HG02973 (cell line): ENCODE measurements around the gene TERT.
"Not testable (repeated sequence)": the region's sequence is repeated elsewhere in the genome, so short reads cannot be mapped to it uniquely, and the experiment has no call there.

Experiments used
- ATAC-seq: cut with Tn5 transposase; IDR thresholded peaks from one replicate; pipeline ENCODE4 v1.9.1; 2021; ENCODE audit warnings: moderate library complexity; ENCODE audit not compliant: unreplicated experiment

Gene TERT

DNA sequence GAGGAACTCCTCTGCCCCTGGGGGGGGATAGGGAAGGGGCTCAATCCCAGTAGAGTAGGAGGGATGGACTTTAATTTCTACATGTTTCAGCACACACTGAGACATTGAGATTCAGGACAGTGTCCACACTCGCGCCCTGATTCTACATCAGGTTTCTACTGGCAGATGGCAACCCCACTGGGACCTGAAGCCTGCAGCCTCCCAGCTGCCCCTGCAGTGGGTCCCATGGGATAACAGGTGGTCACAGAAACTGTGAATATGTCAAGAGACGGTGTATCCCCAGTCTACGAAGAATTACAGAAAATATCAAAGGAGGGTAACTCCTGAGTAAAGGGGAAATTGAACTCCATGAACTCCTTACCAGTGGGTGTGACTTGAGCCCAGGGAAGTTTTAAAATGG is 2.4 kb upstream of the TERT start:
- ATAC-seq: no peak

DNA sequence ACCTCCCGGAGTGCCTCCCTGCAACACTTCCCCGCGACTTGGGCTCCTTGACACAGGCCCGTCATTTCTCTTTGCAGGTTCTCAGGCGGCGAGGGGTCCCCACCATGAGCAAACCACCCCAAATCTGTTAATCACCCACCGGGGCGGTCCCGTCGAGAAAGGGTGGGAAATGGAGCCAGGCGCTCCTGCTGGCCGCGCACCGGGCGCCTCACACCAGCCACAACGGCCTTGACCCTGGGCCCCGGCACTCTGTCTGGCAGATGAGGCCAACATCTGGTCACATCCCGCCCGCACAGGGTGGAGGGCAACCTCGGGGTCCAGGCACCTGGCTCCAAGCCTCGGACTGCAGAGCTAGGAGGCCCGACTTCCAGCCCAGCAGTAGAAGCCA is 776 bp upstream of the TERT start:
- no peak for ATAC-seq

- no peak for ATAC-seq
These were observed 548 bp downstream of the TERT start for GRCh38 chr5:1294206-1294834.

DNA sequence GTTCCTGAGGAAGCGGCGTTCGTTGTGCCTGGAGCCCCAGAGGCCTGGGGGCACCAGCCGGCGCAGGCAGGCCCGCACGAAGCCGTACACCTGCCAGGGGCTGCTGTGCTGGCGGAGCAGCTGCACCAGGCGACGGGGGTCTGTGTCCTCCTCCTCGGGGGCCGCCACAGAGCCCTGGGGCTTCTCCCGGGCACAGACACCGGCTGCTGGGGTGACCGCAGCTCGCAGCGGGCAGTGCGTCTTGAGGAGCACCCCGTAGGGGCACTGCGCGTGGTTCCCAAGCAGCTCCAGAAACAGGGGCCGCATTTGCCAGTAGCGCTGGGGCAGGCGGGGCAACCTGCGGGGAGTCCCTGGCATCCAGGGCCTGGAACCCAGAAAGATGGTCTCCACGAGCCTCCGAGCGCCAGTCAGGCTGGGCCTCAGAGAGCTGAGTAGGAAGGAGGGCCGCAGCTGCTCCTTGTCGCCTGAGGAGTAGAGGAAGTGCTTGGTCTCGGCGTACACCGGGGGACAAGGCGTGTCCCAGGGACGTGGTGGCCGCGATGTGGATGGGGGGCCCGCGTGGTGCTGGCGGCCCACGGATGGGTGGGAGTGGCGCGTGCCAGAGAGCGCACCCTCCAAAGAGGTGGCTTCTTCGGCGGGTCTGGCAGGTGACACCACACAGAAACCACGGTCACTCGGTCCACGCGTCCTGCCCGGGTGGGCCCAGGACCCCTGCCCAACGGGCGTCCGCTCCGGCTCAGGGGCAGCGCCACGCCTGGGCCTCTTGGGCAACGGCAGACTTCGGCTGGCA is 1.3 kb downstream of the TERT start:
- ATAC-seq: no peak

GRCh38 chr5:1292846-1293415 is 1.9 kb downstream of the TERT start:
- no peak for ATAC-seq

- no peak for ATAC-seq
These were observed 2.7 kb downstream of the TERT start for GRCh38 chr5:1292139-1292538.

DNA sequence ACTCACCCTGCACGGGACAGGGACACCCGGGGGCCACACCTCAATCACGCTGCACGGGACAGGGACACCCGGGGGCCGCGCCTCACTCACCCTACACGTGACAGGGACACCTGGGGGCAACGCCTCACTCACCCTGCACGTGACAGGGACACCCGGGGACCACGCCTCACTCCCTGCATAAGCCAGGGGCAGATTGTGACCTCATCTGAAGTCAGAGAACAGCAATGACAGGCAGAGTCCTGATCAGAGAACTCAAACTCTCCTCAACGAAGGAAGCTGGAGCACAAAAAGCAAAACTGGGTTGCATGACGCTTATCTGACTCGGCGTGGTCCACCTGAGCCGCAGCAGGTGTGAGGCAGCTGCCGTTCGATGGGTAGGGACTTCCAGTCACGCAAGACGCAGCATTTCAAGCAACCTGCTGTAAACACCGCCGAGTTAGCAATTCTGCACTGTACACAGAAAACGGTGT is 3.2 kb downstream of the TERT start:
- no peak for ATAC-seq

- not testable (repeated sequence) for ATAC-seq
These were observed 3.9 kb downstream of the TERT start for GRCh38 chr5:1290956-1291355.

DNA sequence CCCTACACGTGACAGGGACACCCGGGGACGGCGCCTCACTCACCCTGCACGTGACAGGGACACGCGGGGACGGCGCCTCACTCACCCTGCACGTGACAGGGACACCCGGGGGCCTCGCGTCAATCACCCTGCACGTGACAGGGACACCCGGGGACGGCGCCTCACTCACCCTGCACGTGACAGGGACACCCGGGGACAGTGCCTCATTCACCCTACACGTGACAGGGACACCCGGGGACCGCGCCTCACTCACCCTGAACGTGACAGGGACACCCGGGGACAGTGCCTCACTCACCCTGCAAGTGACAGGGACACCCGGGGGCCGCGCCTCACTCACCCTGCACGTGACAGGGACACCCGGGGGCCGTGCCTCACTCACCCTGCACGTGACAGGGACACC is 5.3 kb downstream of the TERT start:
- not testable (repeated sequence) for ATAC-seq

- no peak for ATAC-seq
These were observed 6.2 kb downstream of the TERT start for GRCh38 chr5:1288439-1289335.

GRCh38 chr5:1285883-1286291 is 9.0 kb downstream of the TERT start:
- no peak for ATAC-seq

- no peak for ATAC-seq
These were observed 9.7 kb downstream of the TERT start for GRCh38 chr5:1285141-1285540.

DNA sequence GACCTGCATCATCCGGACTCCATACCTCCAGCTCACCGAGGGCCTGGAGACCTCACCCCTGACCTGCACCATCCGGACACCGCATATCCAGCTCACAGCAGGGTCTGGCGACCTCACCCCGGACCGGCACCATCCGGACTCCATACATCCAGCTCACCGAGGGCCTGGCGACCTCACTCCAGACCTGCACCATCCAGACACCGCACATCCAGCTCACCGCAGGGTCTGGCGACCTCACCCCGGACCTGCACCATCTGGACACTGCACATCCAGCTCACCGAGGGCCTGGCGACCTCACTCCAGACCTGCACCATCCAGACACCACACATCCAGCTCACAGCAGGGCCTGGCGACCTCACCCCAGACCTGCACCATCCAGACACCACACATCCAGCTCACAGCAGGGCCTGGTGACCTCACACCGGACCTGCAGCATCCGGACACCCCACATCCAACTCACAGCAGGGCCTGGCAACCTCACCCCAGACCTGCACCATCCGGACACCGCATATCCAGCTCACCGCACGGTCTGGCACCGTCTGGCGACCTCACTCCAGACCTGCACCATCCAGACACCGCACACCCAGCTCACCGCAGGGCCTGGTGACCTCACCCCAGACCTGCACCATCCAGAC is 10.4 kb downstream of the TERT start:
- not testable (repeated sequence) for ATAC-seq

GRCh38 chr5:1283729-1284041 is 11.2 kb downstream of the TERT start:
- ATAC-seq: not testable (repeated sequence)

GRCh38 chr5:1282993-1283728 is 11.7 kb downstream of the TERT start:
- not testable (repeated sequence) for ATAC-seq

DNA sequence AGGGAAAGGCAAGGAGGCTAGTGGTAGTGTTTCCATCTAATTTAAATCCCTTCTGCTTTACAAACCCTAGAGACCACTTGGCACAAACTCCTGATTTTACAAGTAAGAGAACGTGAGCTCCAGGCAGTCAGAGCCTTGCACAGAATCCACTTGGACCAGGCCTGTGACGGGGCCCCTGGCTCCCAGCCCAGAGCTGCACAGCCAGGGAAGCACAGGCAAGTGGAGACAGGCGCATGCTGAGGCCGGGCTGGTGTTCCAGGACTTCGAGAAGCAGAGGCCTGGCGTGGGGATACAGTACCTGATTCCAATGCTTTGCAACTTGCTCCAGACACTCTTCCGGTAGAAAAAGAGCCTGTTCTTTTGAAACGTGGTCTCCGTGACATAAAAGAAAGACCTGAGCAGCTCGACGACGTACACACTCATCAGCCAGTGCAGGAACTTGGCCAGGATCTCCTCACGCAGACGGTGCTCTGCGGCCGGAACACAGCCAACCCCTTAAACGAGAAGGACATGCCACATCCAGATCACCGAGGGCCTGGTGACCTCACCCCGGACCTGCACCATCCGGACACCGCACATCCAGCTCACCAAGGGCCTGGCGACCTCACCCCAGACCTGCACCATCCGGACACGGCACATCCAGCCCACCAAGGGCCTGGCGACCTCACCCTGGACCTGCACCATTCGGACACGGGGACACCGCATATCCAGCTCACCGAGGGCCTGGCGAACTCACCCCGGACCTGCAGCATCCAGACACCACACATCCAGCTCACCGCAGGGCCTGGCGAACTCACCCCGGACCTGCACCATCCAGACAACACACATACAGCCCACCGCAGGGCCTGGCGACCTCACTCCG is 12.5 kb downstream of the TERT start:
- ATAC-seq: no peak

DNA sequence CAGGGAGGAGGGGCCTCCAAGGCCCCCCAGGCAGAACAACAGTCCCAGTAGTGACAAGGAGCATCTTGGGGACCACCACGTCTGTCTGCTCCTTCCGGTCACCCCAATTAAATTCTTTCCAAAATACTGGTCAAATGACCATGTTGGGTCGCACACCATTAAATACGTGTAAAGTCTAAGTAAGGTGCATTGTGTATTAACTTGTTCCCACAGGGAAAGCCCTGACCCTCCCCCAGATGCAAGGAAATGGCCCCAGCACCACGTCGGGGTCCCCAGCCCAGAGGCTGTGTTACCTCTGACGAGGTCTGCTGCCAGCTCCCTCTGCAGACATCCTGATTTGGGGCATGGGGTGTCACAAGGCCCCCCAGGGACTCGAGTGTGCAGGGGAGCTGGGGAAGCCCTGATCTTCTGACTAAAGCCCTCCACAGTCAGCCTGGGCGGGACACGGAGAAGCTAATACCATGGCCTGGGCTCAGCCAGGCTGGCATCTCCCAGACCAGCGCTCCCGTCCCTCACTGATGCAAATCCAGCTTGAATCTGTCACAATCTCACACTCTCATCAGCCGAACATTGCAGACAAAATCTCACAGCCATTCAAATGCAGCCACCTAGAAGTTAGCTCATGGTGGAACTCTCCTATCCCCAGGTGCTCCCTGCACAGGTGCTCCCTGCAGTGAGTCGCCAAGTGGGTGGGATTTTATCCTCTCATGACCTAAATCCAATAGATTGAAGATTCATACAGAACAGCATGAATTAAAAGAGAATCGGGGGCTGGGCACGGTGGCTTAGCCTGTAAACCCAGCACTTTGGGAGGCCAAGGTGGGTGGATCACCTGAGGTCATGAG is 13.6 kb downstream of the TERT start:
- no peak for ATAC-seq
